IPS-NIHi7 (cell line): Measurements from ENCODE around the gene AIG1.
"Not testable (repeated sequence)": the region's sequence is repeated elsewhere in the genome, so short reads cannot be mapped to it uniquely, and the experiment has no call there.

ENCODE experiments used
- DNase-seq: peaks from one replicate; pipeline ENCODE4 v3.0.0; 2012; ENCODE audit warnings: mixed read lengths; ENCODE audit errors: extremely low spot score

AIG1 gene

DNA sequence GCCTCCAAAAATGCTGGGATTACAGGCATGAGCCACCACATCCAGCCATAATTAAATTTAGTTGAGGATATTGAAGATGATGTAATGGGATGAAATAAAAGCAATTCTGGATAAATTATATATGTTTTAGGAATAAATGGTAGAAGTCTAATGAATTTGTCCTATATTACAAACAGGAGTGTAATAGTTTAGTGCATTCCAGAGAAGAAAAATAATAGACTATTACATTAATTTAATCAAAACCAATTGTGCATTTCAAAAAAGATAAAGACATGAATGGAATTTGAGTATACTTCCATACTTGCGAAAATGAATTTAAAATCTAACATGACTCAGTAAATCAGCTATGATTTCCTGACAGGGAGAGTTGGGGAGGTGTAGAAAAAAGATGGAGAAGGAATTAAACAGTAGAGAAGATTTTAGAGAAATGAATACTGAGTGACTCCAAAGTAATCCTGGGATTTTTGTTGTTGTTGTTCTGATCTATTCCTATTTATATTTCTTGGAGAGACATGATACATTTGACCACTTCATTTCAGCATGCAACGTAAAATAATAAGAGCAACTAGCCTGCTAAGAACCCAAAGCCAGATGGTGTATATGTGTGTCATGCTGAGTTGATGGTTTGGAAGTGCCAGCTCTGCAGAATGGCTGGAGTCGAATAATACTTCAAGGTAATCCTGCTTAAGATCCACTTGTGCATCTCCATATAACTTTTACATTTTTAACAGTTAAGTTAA is 67.4 kb downstream of the AIG1 start:
- no peak for DNase-seq

DNA sequence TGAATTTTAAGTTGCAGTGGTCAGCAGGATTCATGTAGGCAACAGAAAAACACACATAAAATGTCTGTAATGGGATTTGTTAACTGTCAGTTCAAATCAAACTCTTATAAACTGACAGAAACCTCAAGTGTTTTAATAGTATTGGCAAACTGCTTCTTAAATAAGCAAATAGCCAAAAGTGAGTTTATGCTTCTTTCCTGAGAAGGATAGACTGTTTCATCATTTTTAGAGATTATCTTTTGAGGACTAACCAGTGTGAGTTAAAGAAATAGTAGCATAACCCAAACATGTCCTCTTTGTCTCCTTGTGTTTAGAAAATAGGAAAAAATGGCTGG is 68.0 kb downstream of the AIG1 start:
- DNase-seq: no peak

- DNase-seq: no peak
Observed at GRCh38 chr6:143130928-143131327, 70.2 kb downstream of the AIG1 start.

- DNase-seq: no peak
Observed at GRCh38 chr6:143135325-143135724, 74.6 kb downstream of the AIG1 start.

GRCh38 chr6:143135797-143136561 is 75.3 kb downstream of the AIG1 start:
- DNase-seq: no peak

- peak; percentile 15 for DNase-seq
Observed at GRCh38 chr6:143136647-143137046, 76.0 kb downstream of the AIG1 start.

- DNase-seq: no peak
Observed at GRCh38 chr6:143139239-143139784, 78.6 kb downstream of the AIG1 start.

DNA sequence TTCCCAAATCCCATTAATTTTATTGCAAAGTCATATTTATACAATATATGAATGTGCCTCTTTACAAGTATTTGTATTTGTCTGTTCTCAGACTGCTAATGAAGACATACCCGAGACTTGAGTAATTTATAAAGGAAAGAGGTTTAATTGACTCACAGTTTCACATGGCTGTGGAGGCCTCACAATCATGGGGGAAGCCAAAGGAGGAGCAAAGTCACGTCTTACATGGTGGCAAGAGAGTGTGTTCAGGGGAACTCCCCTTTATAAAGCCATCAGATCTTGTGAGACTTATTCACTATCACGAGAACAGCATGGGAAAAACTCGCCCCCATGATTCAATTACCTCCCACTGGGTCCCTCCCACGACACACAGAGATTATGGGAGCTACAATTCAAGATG is 79.2 kb downstream of the AIG1 start:
- DNase-seq: not testable (repeated sequence)

GRCh38 chr6:143140767-143141166 is 80.1 kb downstream of the AIG1 start:
- DNase-seq: no peak

GRCh38 chr6:143141442-143141841 is 80.8 kb downstream of the AIG1 start:
- DNase-seq: no peak

DNA sequence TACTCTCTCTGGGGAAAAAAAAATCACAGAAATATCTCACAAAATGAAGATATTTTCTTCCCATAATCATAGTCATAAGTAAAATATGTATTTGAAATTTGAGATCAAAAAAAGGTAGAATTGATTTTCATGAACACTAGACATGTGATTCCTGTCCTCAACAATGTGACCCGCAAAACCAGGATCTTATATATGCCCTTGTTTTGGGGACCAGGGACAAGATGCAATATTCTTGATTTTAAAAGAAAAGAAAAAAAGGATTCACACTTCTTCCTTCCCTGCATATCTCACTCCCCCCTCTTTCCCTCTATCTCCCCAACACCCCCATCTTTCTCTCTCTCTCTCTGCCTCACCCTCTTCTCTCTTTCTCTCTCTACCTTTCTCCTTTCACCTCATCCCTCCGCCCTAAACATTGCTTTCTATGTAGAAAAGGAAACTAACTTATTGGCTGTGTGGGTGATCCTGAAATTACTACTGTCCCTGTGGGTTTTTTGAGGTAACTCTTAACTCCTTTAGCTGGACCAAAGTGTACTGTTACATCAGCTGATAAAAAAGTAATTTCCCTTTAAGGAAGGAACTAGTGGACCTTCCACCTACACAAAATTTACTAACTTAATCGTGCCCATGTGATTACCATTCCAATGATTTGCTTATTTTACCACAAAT is 85.6 kb downstream of the AIG1 start:
- no peak for DNase-seq

GRCh38 chr6:143149771-143150170 is 89.1 kb downstream of the AIG1 start:
- no peak for DNase-seq

DNA sequence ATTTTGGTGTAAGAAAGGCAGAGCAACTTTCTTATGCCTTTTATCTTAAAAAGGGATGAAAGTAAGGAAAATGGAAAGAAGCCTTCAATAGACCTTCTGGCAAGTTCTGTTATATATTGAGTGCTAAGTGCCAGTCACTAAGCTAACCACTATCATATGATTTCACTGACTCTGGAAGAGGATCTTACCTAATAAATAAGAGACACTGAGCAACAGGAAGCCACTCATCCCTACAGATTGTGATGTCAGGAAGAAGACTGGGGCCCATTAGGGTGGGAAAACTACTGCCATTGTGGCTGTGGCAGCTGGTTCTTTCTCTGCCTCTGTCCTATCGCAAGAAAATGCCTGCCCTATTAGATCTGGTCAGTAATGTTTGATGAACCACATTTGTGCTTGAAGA is 89.6 kb downstream of the AIG1 start:
- no peak for DNase-seq

- DNase-seq: no peak
Observed at GRCh38 chr6:143151381-143151780, 90.7 kb downstream of the AIG1 start.

DNA sequence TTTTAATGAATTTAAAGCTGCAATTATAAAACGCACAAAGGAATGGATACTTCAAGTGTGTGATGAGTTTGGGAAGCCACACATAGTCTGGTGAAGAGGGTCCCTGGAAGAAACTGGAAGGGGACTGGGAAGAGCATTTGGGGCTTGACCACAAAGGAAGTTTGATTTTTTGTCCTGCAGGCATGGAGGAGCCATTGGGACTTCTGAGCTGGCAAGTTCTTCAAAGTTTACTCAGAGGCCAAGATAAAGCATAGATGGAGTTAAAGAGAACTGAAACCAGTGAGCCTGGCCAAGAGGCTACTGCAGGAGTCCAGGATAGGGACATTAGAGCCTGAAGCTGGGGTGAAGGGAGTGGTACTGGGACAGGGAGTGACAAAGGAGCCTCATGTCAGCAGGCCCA is 95.0 kb downstream of the AIG1 start:
- DNase-seq: no peak

GRCh38 chr6:143157131-143157530 is 96.4 kb downstream of the AIG1 start:
- no peak for DNase-seq

- no peak for DNase-seq
Observed at GRCh38 chr6:143158113-143158581, 97.5 kb downstream of the AIG1 start.

DNA sequence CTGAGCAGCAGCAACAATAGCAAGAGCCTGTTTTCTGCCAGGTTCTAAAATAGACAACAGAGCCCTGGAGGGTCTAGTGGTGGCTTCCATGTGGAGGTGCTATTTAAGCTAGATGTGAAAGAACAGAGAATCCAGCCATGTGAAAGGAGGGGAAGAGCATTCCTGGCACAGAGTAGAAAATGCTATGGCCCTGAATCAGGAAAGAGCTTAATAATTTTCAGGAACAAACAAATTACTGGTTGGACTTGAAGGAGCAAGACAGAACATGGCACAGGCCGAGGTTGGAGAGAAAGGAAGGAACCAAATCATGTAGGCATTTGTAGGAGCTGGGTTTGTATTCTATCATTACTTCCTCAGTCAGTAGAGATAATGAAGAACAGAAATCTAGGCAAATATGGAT is 98.3 kb downstream of the AIG1 start:
- DNase-seq: no peak

GRCh38 chr6:143160015-143160414 is 99.3 kb downstream of the AIG1 start:
- no peak for DNase-seq

DNA sequence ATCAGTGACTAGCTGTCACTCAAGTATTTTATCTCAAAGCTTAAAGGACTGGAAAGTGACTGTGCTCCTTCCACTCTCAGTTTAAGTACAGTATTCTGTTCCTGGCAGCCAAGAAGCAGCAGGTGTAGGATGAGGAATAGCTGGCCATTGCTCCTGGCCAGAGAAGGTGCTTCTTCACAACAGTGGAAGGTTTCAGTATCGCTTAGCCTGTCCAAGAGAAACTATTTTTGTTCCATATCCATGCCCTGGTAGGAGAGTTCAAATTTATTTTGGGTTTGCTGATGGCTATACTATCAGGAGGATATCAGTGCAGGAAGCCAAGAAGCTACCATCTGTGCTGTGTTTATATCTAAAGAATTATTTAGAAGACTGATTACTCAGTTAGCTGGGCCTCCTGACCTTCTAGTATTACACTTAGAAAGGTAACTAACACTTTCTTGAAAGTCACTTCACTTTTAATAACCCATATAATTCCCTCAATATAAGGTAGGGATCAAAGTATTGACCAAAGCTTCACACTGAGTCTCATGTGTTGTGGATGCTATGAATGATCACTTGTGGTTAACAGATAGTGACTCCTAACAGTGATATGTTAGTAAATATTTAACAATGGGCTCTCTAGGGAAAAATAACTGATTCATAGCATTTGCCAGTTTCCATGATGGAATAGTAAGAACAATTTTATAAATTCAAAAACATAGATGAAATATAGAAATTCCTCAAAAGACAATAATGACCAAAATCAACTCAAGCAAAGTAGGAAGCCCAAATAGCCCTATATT is 99.9 kb downstream of the AIG1 start:
- no peak for DNase-seq

- DNase-seq: no peak
Observed at GRCh38 chr6:143163621-143164020, 102.9 kb downstream of the AIG1 start.
